ENCODE results near the gene PLCL1. TPM values are rescaled to one million over a fixed set of nuclear protein-coding genes. Genes with fewer than 3 reads are reported as not detected.
"Not testable (repeated sequence)": the region's sequence is repeated elsewhere in the genome, so short reads cannot be mapped to it uniquely, and the experiment has no call there.

PLCL1 gene
- total RNA-seq, 1 donor from 2014 or later, result 13.6 TPM

GRCh38 chr2:197814526-197814925, 10.1 kb downstream of the PLCL1 start:
- H3K27ac Mint-ChIP-seq (ENCODE audit: unreplicated experiment), result no peak overlapping the region
- H3K36me3 Mint-ChIP-seq (ENCODE audit: low read depth, unreplicated experiment), result no peaks in the 10 kb centered on the region
- no peaks in the 10 kb centered on the region for H3K27me3 Mint-ChIP-seq (ENCODE audit: unreplicated experiment)
- H3K9me3 Mint-ChIP-seq (ENCODE audit: unreplicated experiment), result no peaks in the 10 kb centered on the region
- peaks cover 7% of the 10 kb centered on the region for H3K4me1 Mint-ChIP-seq (ENCODE audit: unreplicated experiment)
- TF ChIP-seq CTCF (IDR thresholded peaks at IDR 0.05; ENCODE audit: unreplicated experiment), result no peak
- H3K4me3 Mint-ChIP-seq (ENCODE audit: unreplicated experiment), result no peak overlapping the region
- no peak for DNase-seq (ENCODE audit: low spot score)

- no peaks in the 10 kb centered on the region for H3K4me1 Mint-ChIP-seq (ENCODE audit: unreplicated experiment)
- H3K27ac Mint-ChIP-seq (ENCODE audit: unreplicated experiment), result no peak overlapping the region
- no peaks in the 10 kb centered on the region for H3K9me3 Mint-ChIP-seq (ENCODE audit: unreplicated experiment)
Measured at GRCh38 chr2:197821550-197822289, 17.3 kb downstream of the PLCL1 start.

DNA sequence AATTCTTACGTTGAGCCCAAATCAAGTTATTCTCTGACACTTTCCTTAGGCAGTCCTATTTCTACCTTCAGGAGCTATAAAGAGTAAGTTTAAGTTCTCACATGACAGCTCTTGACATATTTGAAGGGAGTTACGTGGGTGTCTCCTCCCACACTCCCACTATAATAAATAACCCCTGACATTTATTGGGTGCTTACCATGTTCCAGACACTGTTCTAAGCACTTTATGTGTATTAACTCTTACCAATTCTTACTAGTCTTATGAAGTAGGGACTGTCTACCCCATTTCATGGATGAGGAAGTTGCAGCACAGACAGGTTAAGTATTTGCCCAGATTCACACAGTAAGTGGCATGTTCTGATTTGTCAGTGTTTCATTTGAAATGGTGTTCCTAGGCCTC, 17.9 kb downstream of the PLCL1 start:
- TF ChIP-seq CTCF (IDR thresholded peaks at IDR 0.05; ENCODE audit: unreplicated experiment), result no peak
- Mint-ChIP-seq H3K9me3 (ENCODE audit: unreplicated experiment) (no peaks in the 10 kb centered on the region), H3K36me3 (ENCODE audit: low read depth, unreplicated experiment) (no peaks in the 10 kb centered on the region), H3K27me3 (ENCODE audit: unreplicated experiment) (no peaks in the 10 kb centered on the region), H3K27ac (ENCODE audit: unreplicated experiment) (no peak overlapping the region), H3K4me1 (ENCODE audit: unreplicated experiment) (peaks cover 2% of the 10 kb centered on the region), H3K4me3 (ENCODE audit: unreplicated experiment) (no peak overlapping the region)
- no peak for DNase-seq (ENCODE audit: low spot score)

More at GRCh38 chr2:197821550-197822289, 17.3 kb downstream of the PLCL1 start:
- TF ChIP-seq CTCF (IDR thresholded peaks at IDR 0.05; ENCODE audit: unreplicated experiment), result no peak
- no peaks in the 10 kb centered on the region for H3K36me3 Mint-ChIP-seq (ENCODE audit: low read depth, unreplicated experiment)
- no peaks in the 10 kb centered on the region for H3K27me3 Mint-ChIP-seq (ENCODE audit: unreplicated experiment)
- no peak overlapping the region for H3K4me3 Mint-ChIP-seq (ENCODE audit: unreplicated experiment)
- no peak for DNase-seq (ENCODE audit: low spot score)

DNA sequence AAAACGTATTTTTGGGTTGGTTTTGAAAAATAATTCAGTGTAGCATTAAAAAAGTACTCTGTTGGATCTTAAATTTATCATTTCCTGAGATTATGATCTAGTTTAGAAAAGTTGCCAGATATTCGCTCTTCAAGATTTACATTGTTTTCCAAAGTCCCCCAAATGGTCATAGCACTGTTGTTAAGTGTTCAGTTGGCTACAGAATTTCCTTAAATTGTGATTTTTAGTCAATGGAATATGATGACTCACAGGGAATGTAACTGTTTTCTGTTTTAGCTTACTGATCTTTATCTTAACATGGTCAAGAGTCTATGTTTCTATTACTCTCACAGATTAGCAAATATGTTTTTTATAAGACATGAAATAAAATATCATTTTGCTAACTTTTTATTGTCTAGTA, 23.2 kb downstream of the PLCL1 start:
- TF ChIP-seq CTCF (IDR thresholded peaks at IDR 0.05; ENCODE audit: unreplicated experiment), result no peak
- no peak for DNase-seq (ENCODE audit: low spot score)
- H3K4me1 Mint-ChIP-seq (ENCODE audit: unreplicated experiment), result peaks cover 6% of the 10 kb centered on the region
- no peaks in the 10 kb centered on the region for H3K9me3 Mint-ChIP-seq (ENCODE audit: unreplicated experiment)
- peaks cover 1% of the 10 kb centered on the region for H3K27me3 Mint-ChIP-seq (ENCODE audit: unreplicated experiment)
- no peak overlapping the region for H3K4me3 Mint-ChIP-seq (ENCODE audit: unreplicated experiment)
- H3K36me3 Mint-ChIP-seq (ENCODE audit: low read depth, unreplicated experiment), result peaks cover 3% of the 10 kb centered on the region
- no peak overlapping the region for H3K27ac Mint-ChIP-seq (ENCODE audit: unreplicated experiment)

DNA sequence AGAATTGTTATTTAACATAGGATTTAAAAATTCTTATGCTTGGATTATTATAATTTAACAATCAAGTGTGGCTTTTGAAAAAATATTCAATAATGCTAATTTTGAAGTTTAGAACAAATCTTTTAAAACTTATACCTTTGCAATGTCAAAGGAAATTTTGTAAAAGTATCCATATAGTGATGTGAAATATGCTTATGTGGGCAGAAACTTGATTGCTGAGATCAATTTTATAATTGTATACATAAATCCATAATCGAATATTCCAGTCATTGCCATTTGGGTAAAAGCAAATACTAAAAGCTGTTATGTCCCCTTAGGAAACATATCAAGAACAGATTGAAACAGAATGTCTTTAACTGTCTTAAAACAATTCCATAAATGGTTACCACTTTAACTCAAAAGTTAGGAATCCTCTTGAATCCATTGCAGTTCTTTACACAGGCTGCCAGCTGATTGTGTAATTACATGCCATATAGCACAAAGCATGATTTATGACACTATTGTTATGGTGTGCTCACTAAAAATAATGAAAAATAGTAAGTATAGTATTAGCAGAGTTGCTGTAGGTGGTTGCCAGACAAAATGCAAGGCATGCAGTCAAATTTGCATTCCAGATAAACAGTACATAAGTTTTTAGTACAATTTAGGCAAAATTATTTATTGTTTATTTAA, 24.2 kb downstream of the PLCL1 start:
- peaks cover 3% of the 10 kb centered on the region for H3K27me3 Mint-ChIP-seq (ENCODE audit: unreplicated experiment)
- no peak for TF ChIP-seq CTCF (IDR thresholded peaks at IDR 0.05; ENCODE audit: unreplicated experiment)
- no peak overlapping the region for H3K4me3 Mint-ChIP-seq (ENCODE audit: unreplicated experiment)
- H3K4me1 Mint-ChIP-seq (ENCODE audit: unreplicated experiment), result peaks cover 6% of the 10 kb centered on the region
- H3K9me3 Mint-ChIP-seq (ENCODE audit: unreplicated experiment), result no peaks in the 10 kb centered on the region
- peaks cover 3% of the 10 kb centered on the region for H3K36me3 Mint-ChIP-seq (ENCODE audit: low read depth, unreplicated experiment)
- H3K27ac Mint-ChIP-seq (ENCODE audit: unreplicated experiment), result no peak overlapping the region
- no peak for DNase-seq (ENCODE audit: low spot score)

DNA sequence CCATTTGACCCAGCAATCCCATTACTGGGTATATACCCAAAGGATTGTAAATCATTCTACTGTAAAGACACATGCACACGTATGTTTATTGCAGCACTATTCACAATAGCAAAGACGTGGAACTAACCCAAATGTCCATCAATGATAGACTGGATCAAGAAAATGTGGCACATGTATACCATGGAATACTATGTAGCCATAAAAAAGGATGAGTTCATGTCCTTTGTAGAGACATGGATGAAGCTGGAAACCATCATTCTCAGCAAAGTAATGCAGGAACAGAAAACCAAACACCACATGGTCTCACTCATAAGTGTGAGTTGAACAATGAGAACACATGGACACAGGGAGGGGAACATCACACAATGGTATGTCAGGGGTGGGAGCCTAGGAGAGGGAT, 30.4 kb downstream of the PLCL1 start:
- H3K4me3 Mint-ChIP-seq (ENCODE audit: unreplicated experiment); H3K27ac Mint-ChIP-seq (ENCODE audit: unreplicated experiment); H3K9me3 Mint-ChIP-seq (ENCODE audit: unreplicated experiment); H3K27me3 Mint-ChIP-seq (ENCODE audit: unreplicated experiment); DNase-seq (ENCODE audit: low spot score); H3K4me1 Mint-ChIP-seq (ENCODE audit: unreplicated experiment); H3K36me3 Mint-ChIP-seq (ENCODE audit: low read depth, unreplicated experiment): not testable (repeated sequence)
